Lower leg skin (tissue), 3 donors: ENCODE results near the gene EXOSC2.

ENCODE experiments used
- POLR2A ChIP-seq, 2 donors: fragments of 450-650 bp; IDR thresholded peaks; one replicate each; pipeline ENCODE4 v1.6.1; 2016 to 2017; ENCODE audit warnings: antibody characterized with exemption in 2 of 2, mild to moderate bottlenecking in 1 of 2, moderate library complexity in 1 of 2
- TF ChIP-seq, protein P1 (sequence below), 3 donors: fragments of 450-650 bp; IDR thresholded peaks; one replicate each; pipeline ENCODE4 v1.5.1; 2016; ENCODE audit warnings: antibody characterized with exemption in 3 of 3, mild to moderate bottlenecking in 3 of 3, moderate library complexity in 2 of 3

GRCh38 chr9:130729145-130729544 lies 35.6 kb downstream of the EXOSC2 start:
- TF ChIP-seq, protein P1, sequence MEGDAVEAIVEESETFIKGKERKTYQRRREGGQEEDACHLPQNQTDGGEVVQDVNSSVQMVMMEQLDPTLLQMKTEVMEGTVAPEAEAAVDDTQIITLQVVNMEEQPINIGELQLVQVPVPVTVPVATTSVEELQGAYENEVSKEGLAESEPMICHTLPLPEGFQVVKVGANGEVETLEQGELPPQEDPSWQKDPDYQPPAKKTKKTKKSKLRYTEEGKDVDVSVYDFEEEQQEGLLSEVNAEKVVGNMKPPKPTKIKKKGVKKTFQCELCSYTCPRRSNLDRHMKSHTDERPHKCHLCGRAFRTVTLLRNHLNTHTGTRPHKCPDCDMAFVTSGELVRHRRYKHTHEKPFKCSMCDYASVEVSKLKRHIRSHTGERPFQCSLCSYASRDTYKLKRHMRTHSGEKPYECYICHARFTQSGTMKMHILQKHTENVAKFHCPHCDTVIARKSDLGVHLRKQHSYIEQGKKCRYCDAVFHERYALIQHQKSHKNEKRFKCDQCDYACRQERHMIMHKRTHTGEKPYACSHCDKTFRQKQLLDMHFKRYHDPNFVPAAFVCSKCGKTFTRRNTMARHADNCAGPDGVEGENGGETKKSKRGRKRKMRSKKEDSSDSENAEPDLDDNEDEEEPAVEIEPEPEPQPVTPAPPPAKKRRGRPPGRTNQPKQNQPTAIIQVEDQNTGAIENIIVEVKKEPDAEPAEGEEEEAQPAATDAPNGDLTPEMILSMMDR (IDR thresholded peaks at IDR 0.05) = no peak
- no peak for TF ChIP-seq POLR2A (IDR thresholded peaks at IDR 0.05)
